Measurements from ENCODE around the gene WDR93.
A peak's percentile ranks its signal among the peaks of the same experiment; 100 is the strongest.
"Not testable (repeated sequence)": the region's sequence is repeated elsewhere in the genome, so short reads cannot be mapped to it uniquely, and the experiment has no call there.

The WDR93 gene

GRCh38 chr15:89672221-89673164 is 18.1 kb upstream of the WDR93 start:
- Histone ChIP-seq H2AFZ (ENCODE audit: low read length, unreplicated experiment) (no peak overlapping the region), H3K27ac (ENCODE audit: low read depth, low read length) (no peak overlapping the region), H3K4me1 (ENCODE audit: control insufficient read depth, insufficient read depth, low read length, unreplicated experiment) (no peaks in the 10 kb centered on the region), H3K4me3 (ENCODE audit: low read depth, low read length) (no peak overlapping the region), H3K27me3 (ENCODE audit: insufficient read depth, low read length) (no peaks in the 10 kb centered on the region), H3K36me3 (ENCODE audit: insufficient read depth, low read length) (no peaks in the 10 kb centered on the region), H3K79me2 (ENCODE audit: control insufficient read depth, insufficient read depth, low read length, unreplicated experiment) (no peaks in the 10 kb centered on the region)

- Histone ChIP-seq H2AFZ (ENCODE audit: low read length, unreplicated experiment) (no peak overlapping the region), H3K27ac (ENCODE audit: low read depth, low read length) (no peak overlapping the region), H3K4me3 (ENCODE audit: low read depth, low read length) (no peak overlapping the region)
Measured at GRCh38 chr15:89673165-89673512, 17.5 kb upstream of the WDR93 start.

GRCh38 chr15:89674526-89674925 is 16.1 kb upstream of the WDR93 start:
- H3K79me2 ChIP-seq (ENCODE audit: control insufficient read depth, insufficient read depth, low read length, unreplicated experiment): no peaks in the 10 kb centered on the region
- H3K4me3 ChIP-seq (ENCODE audit: low read depth, low read length): no peak overlapping the region
- no peaks in the 10 kb centered on the region for H3K27me3 ChIP-seq (ENCODE audit: insufficient read depth, low read length)
- no peaks in the 10 kb centered on the region for H3K36me3 ChIP-seq (ENCODE audit: insufficient read depth, low read length)
- peaks cover 5% of the 10 kb centered on the region for H3K4me1 ChIP-seq (ENCODE audit: control insufficient read depth, insufficient read depth, low read length, unreplicated experiment)
- H3K27ac ChIP-seq (ENCODE audit: low read depth, low read length): no peak overlapping the region
- no peak overlapping the region for H2AFZ ChIP-seq (ENCODE audit: low read length, unreplicated experiment)

More at GRCh38 chr15:89673165-89673512, 17.5 kb upstream of the WDR93 start:
- H3K27me3 ChIP-seq (ENCODE audit: insufficient read depth, low read length): no peaks in the 10 kb centered on the region
- no peaks in the 10 kb centered on the region for H3K36me3 ChIP-seq (ENCODE audit: insufficient read depth, low read length)
- no peaks in the 10 kb centered on the region for H3K4me1 ChIP-seq (ENCODE audit: control insufficient read depth, insufficient read depth, low read length, unreplicated experiment)
- H3K79me2 ChIP-seq (ENCODE audit: control insufficient read depth, insufficient read depth, low read length, unreplicated experiment): no peaks in the 10 kb centered on the region

- Histone ChIP-seq H3K4me3 (ENCODE audit: low read depth, low read length) (no peak overlapping the region), H2AFZ (ENCODE audit: low read length, unreplicated experiment) (no peak overlapping the region), H3K36me3 (ENCODE audit: insufficient read depth, low read length) (no peaks in the 10 kb centered on the region), H3K4me1 (ENCODE audit: control insufficient read depth, insufficient read depth, low read length, unreplicated experiment) (peaks cover 14% of the 10 kb centered on the region), H3K27me3 (ENCODE audit: insufficient read depth, low read length) (no peaks in the 10 kb centered on the region), H3K27ac (ENCODE audit: low read depth, low read length) (no peak overlapping the region), H3K79me2 (ENCODE audit: control insufficient read depth, insufficient read depth, low read length, unreplicated experiment) (no peaks in the 10 kb centered on the region)
Measured at GRCh38 chr15:89675606-89676005, 15.0 kb upstream of the WDR93 start.

GRCh38 chr15:89677381-89677780 is 13.2 kb upstream of the WDR93 start:
- H3K36me3 ChIP-seq (ENCODE audit: insufficient read depth, low read length): no peaks in the 10 kb centered on the region
- H3K27ac ChIP-seq (ENCODE audit: low read depth, low read length): no peak overlapping the region
- no peaks in the 10 kb centered on the region for H3K79me2 ChIP-seq (ENCODE audit: control insufficient read depth, insufficient read depth, low read length, unreplicated experiment)
- no peak overlapping the region for H3K4me3 ChIP-seq (ENCODE audit: low read depth, low read length)
- H3K4me1 ChIP-seq (ENCODE audit: control insufficient read depth, insufficient read depth, low read length, unreplicated experiment): peaks cover 23% of the 10 kb centered on the region
- H3K27me3 ChIP-seq (ENCODE audit: insufficient read depth, low read length): no peaks in the 10 kb centered on the region
- no peak overlapping the region for H2AFZ ChIP-seq (ENCODE audit: low read length, unreplicated experiment)

- Histone ChIP-seq H3K36me3 (ENCODE audit: insufficient read depth, low read length) (no peaks in the 10 kb centered on the region), H3K79me2 (ENCODE audit: control insufficient read depth, insufficient read depth, low read length, unreplicated experiment) (no peaks in the 10 kb centered on the region), H2AFZ (ENCODE audit: low read length, unreplicated experiment) (no peak within 1 kb of the TSS), H3K27me3 (ENCODE audit: insufficient read depth, low read length) (no peaks in the 10 kb centered on the region), H3K27ac (ENCODE audit: low read depth, low read length) (peak within 1 kb of the TSS; percentile 68), H3K4me1 (ENCODE audit: control insufficient read depth, insufficient read depth, low read length, unreplicated experiment) (peaks cover 23% of the 10 kb centered on the region), H3K4me3 (ENCODE audit: low read depth, low read length) (no peak within 1 kb of the TSS)
Measured at GRCh38 chr15:89679212-89679611, 11.4 kb upstream of the WDR93 start, which contains the start of gene PLIN1. Gene PLIN1, minus strand, starts transcription at chr15:89679367. Its CDS starts 1,878 bp downstream, at chr15:89677489.

GRCh38 chr15:89680282-89680873 is 10.2 kb upstream of the WDR93 start:
- no peaks in the 10 kb centered on the region for H3K36me3 ChIP-seq (ENCODE audit: insufficient read depth, low read length)

GRCh38 chr15:89681146-89681545 is 9.5 kb upstream of the WDR93 start:
- H3K27me3 ChIP-seq (ENCODE audit: insufficient read depth, low read length): no peaks in the 10 kb centered on the region
- H2AFZ ChIP-seq (ENCODE audit: low read length, unreplicated experiment): no peak overlapping the region
- H3K79me2 ChIP-seq (ENCODE audit: control insufficient read depth, insufficient read depth, low read length, unreplicated experiment): no peaks in the 10 kb centered on the region
- no peaks in the 10 kb centered on the region for H3K36me3 ChIP-seq (ENCODE audit: insufficient read depth, low read length)
- no peak overlapping the region for H3K27ac ChIP-seq (ENCODE audit: low read depth, low read length)
- no peak overlapping the region; the same call in 1 of the 2 replicates for H3K4me3 ChIP-seq (ENCODE audit: low read depth, low read length)
- peaks cover 23% of the 10 kb centered on the region for H3K4me1 ChIP-seq (ENCODE audit: control insufficient read depth, insufficient read depth, low read length, unreplicated experiment)

More at GRCh38 chr15:89680282-89680873, 10.2 kb upstream of the WDR93 start:
- no peaks in the 10 kb centered on the region for H3K79me2 ChIP-seq (ENCODE audit: control insufficient read depth, insufficient read depth, low read length, unreplicated experiment)
- no peak overlapping the region for H2AFZ ChIP-seq (ENCODE audit: low read length, unreplicated experiment)
- peak overlapping the region; percentile 68 for H3K27ac ChIP-seq (ENCODE audit: low read depth, low read length)
- H3K27me3 ChIP-seq (ENCODE audit: insufficient read depth, low read length): no peaks in the 10 kb centered on the region
- H3K4me3 ChIP-seq (ENCODE audit: low read depth, low read length): no peak overlapping the region; the same call in 1 of the 2 replicates
- H3K4me1 ChIP-seq (ENCODE audit: control insufficient read depth, insufficient read depth, low read length, unreplicated experiment): peaks cover 23% of the 10 kb centered on the region

GRCh38 chr15:89685995-89686394 is 4.6 kb upstream of the WDR93 start:
- H3K27ac ChIP-seq (ENCODE audit: low read depth, low read length): no peak overlapping the region
- no peaks in the 10 kb centered on the region for H3K36me3 ChIP-seq (ENCODE audit: insufficient read depth, low read length)
- H2AFZ ChIP-seq (ENCODE audit: low read length, unreplicated experiment): no peak overlapping the region
- no peak overlapping the region for H3K4me3 ChIP-seq (ENCODE audit: low read depth, low read length)
- no peaks in the 10 kb centered on the region for H3K27me3 ChIP-seq (ENCODE audit: insufficient read depth, low read length)
- no peaks in the 10 kb centered on the region for H3K79me2 ChIP-seq (ENCODE audit: control insufficient read depth, insufficient read depth, low read length, unreplicated experiment)
- H3K4me1 ChIP-seq (ENCODE audit: control insufficient read depth, insufficient read depth, low read length, unreplicated experiment): peaks cover 5% of the 10 kb centered on the region

- H2AFZ ChIP-seq (ENCODE audit: low read length, unreplicated experiment): no peak overlapping the region
- no peaks in the 10 kb centered on the region for H3K4me1 ChIP-seq (ENCODE audit: control insufficient read depth, insufficient read depth, low read length, unreplicated experiment)
- no peak overlapping the region for H3K4me3 ChIP-seq (ENCODE audit: low read depth, low read length)
- H3K27me3 ChIP-seq (ENCODE audit: insufficient read depth, low read length): no peaks in the 10 kb centered on the region
- H3K27ac ChIP-seq (ENCODE audit: low read depth, low read length): no peak overlapping the region
- no peaks in the 10 kb centered on the region for H3K79me2 ChIP-seq (ENCODE audit: control insufficient read depth, insufficient read depth, low read length, unreplicated experiment)
- H3K36me3 ChIP-seq (ENCODE audit: insufficient read depth, low read length): no peaks in the 10 kb centered on the region
Measured at GRCh38 chr15:89686522-89686921, 4.1 kb upstream of the WDR93 start.

- H3K27me3 ChIP-seq (ENCODE audit: insufficient read depth, low read length); H3K4me1 ChIP-seq (ENCODE audit: control insufficient read depth, insufficient read depth, low read length, unreplicated experiment); H3K36me3 ChIP-seq (ENCODE audit: insufficient read depth, low read length); H3K79me2 ChIP-seq (ENCODE audit: control insufficient read depth, insufficient read depth, low read length, unreplicated experiment); H3K27ac ChIP-seq (ENCODE audit: low read depth, low read length): not testable (repeated sequence)
- peak overlapping the region; percentile 98 for H2AFZ ChIP-seq (ENCODE audit: low read length, unreplicated experiment)
- H3K4me3 ChIP-seq (ENCODE audit: low read depth, low read length): peak overlapping the region; percentile 91
Measured at GRCh38 chr15:89689930-89690275, 708 bp upstream of the WDR93 start.
